Gastroesophageal sphincter (tissue), 4 donors: ENCODE results near the gene RELT. TPM values are rescaled to one million over a fixed set of nuclear protein-coding genes. Genes with fewer than 3 reads are reported as not detected.

Experiments used
- ATAC-seq: fragments of 150-250 bp; one replicate; pipeline ENCODE4 v1.9.1; 2016; ENCODE audit warnings: mild to moderate bottlenecking, moderate library complexity
- H3K27ac ChIP-seq, 4 donors: fragments of 200-600 bp; sonication (generic) in 3 of 4; 1 replicate in 3 of 4; 2 replicates in 1 of 4; pipeline ENCODE4 v1.5.1; 2016 to 2019
- H3K27me3 ChIP-seq: fragments of 200-600 bp; sonication (generic); one replicate; pipeline ENCODE4 v1.5.1; 2019
- H3K36me3 ChIP-seq, 2 donors: fragments of 200-600 bp; sonication (generic); one replicate each; pipeline ENCODE4 v1.5.1; 2019; ENCODE audit warnings: control low read depth in 1 of 2
- H3K4me1 ChIP-seq, 3 donors: fragments of 200-600 bp; sonication (generic); 1 replicate in 2 of 3; 2 replicates in 1 of 3; pipeline ENCODE4 v1.5.1; 2016 to 2019; ENCODE audit warnings: control low read depth in 2 of 3
- H3K4me3 ChIP-seq, 2 donors: fragments of 200-600 bp; sonication (generic); one replicate each; pipeline ENCODE4 v1.5.1; 2019; ENCODE audit warnings: mild to moderate bottlenecking in 1 of 2, moderate library complexity in 1 of 2
- H3K9me3 ChIP-seq, 3 donors: fragments of 200-600 bp; sonication (generic); one replicate each; pipeline ENCODE4 v1.5.1; 2017 to 2019; ENCODE audit warnings: control low read depth in 2 of 3
- EP300 ChIP-seq: sonication (generic); formaldehyde crosslinking; IDR thresholded peaks from one replicate; pipeline ENCODE4 v1.6.1; 2017; ENCODE audit warnings: antibody characterized with exemption, mild to moderate bottlenecking
- POLR2A ChIP-seq, 2 donors: fragments of 450-650 bp; IDR thresholded peaks; one replicate each; pipeline ENCODE4 v1.6.1; 2017; ENCODE audit warnings: antibody characterized with exemption in 2 of 2, mild to moderate bottlenecking in 2 of 2, moderate library complexity in 1 of 2
- POLR2AphosphoS5 ChIP-seq: sonication (generic); formaldehyde crosslinking; IDR thresholded peaks from one replicate; pipeline ENCODE4 v1.6.1; 2017; ENCODE audit warnings: antibody characterized with exemption
- WGBS, 2 donors: methylation state at CpG; one replicate each; pipeline ENCODE4 v1.1.5; 2018; ENCODE audit warnings: low coverage in 1 of 2; 5-methylcytosine and 5-hydroxymethylcytosine counted together
- total RNA-seq, 4 donors: library from RNA; depleted of rRNA; stranded (reverse); fragments of >200 nt; gene quantifications; one replicate each; pipeline ENCODE4 v1.1.0, GENCODE V29; 2016
- TF ChIP-seq, protein P1 (sequence below), 4 experiments: fragments of 200-600 bp in 2 of 4; fragments of 450-650 bp in 2 of 4; sonication (generic) in 1 of 4; IDR thresholded peaks; one replicate each; pipeline ENCODE4 v1.5.1; 2017 to 2019; ENCODE audit warnings: antibody characterized with exemption in 4 of 4, mild to moderate bottlenecking in 2 of 4, moderate library complexity in 2 of 4

The RELT gene
- total RNA-seq = 1 to 10 TPM; 2.3 to 5.7 (median 3.5) TPM

DNA sequence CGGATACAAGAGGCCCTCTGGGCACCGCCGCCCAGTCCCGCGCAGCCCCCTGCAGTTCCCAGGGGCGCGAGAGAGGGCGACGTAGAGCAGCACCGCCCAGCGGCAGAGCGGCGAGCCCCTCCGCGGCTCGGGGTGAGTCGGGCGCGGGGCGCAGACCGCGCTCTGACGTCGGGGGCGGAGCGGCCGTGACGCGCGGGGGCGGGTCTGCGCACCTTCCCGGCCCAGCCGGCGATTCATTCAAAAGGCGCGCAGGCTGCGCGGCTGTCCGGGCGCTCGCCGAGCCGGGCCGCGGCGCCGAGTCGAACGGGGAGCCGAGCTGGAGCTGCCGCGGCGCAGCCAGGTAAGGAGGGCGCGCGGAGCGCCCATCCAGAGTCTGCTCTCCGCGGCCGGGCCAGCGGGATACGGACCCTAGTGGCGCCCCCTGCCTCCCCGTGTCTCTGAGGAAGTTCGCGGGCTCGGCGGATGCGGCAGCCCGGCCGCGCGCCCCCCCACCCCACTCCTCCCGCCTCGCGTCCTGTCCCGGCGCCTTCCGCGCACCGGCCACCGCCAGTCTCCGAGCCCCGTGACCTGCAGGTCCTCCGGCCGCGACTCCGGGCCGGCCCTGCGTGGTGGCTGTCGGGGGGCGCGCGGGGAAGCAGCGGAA is at the start of gene RELT:
Gene RELT, plus strand, starts transcription at position 240 of the 643 bp plus-strand sequence. CDS start 12,738 bp downstream, outside the sequence.
- Histone ChIP-seq H3K9me3 (no peaks in the 10 kb centered on the region), H3K27ac (peak within 1 kb of the TSS; percentile 19 to 89 (median 81)), H3K27me3 (no peaks in the 10 kb centered on the region), H3K36me3 (no peaks in the 10 kb centered on the region), H3K4me3 (peak within 1 kb of the TSS; percentile 37 to 77), H3K4me1 (peaks cover 0 to 44% (median 0%) of the 10 kb centered on the region in 3 donors)
- TF ChIP-seq POLR2AphosphoS5 (peak; percentile 62), POLR2A (IDR thresholded peaks at IDR 0.05) (peak; percentile 68 to 87), EP300 (no peak)
- TF ChIP-seq, protein P1, sequence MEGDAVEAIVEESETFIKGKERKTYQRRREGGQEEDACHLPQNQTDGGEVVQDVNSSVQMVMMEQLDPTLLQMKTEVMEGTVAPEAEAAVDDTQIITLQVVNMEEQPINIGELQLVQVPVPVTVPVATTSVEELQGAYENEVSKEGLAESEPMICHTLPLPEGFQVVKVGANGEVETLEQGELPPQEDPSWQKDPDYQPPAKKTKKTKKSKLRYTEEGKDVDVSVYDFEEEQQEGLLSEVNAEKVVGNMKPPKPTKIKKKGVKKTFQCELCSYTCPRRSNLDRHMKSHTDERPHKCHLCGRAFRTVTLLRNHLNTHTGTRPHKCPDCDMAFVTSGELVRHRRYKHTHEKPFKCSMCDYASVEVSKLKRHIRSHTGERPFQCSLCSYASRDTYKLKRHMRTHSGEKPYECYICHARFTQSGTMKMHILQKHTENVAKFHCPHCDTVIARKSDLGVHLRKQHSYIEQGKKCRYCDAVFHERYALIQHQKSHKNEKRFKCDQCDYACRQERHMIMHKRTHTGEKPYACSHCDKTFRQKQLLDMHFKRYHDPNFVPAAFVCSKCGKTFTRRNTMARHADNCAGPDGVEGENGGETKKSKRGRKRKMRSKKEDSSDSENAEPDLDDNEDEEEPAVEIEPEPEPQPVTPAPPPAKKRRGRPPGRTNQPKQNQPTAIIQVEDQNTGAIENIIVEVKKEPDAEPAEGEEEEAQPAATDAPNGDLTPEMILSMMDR (IDR thresholded peaks at IDR 0.05) = peak in 3 of 4 experiments; percentile 95 to 97 (median 96)
- no CpG with 5 or more reads among the region's 96 CpGs for WGBS, 2 donors
- ATAC-seq = peak; percentile 94

DNA sequence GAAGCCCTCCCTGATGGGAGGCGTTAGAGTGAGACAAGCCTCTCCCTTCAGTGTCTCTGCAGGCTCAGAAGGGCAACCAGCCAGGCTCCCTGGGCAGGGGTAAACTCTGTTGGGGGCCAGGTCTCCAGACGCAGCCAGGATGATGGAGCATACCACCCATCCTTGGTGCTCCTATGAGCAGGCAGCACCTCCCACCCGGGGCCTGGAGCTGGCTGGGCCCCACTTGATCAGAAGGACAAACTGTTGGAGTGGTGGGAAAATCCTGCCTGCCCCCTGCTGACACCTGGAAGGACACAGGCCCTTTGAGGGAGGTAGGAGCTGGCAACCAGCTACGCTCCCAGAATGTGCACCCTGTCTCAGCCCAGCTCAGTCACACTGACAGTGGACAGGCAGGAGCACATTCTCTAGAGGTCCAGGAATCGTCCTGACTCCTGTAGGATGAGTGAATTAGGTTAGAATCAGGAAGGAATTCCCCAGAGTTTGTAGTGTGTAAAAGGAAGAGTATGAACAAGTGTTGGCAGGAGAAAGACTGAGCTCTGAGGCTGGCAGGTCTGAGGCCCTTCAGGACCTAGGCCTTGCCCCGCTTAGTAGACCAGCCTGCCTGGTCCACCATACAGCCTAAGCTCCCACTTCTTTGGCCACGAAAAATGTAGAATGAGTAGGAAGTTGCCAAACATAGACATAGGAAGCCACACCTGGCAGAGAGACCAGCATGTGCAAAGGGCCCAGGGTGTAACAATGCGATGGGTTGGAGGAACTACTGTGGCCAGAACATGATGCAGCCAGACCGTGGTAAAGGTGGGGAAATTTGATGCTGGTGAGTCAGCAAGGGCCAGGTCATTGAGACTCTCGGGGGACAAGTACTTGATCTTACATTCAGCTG is 49.0 kb upstream of the RELT start:
- peak overlapping the region; percentile 2 to 99 (median 94) for H3K27ac ChIP-seq
- no peaks in the 10 kb centered on the region for H3K27me3 ChIP-seq
- no peak for ATAC-seq
- no peak overlapping the region for H3K4me3 ChIP-seq
- TF ChIP-seq POLR2AphosphoS5 (no peak), POLR2A (IDR thresholded peaks at IDR 0.05) (no peak), EP300 (no peak)
- TF ChIP-seq, protein P1 (IDR thresholded peaks at IDR 0.05) = no peak
- H3K9me3 ChIP-seq = no peaks in the 10 kb centered on the region
- 44 to 47% methylated on average over 3 to 6 of the region's 10 CpGs for WGBS, 2 donors
- no peaks in the 10 kb centered on the region for H3K36me3 ChIP-seq
- peaks cover 25 to 98% (median 72%) of the 10 kb centered on the region in 3 donors for H3K4me1 ChIP-seq

- H3K27me3 ChIP-seq = no peaks in the 10 kb centered on the region
- no peaks in the 10 kb centered on the region for H3K9me3 ChIP-seq
- no peak overlapping the region for H3K4me3 ChIP-seq
- no peak for ATAC-seq
- TF ChIP-seq EP300 (no peak), POLR2AphosphoS5 (no peak)
- 61 to 70% methylated on average over 1 to 3 of the region's 4 CpGs for WGBS, 2 donors
- H3K36me3 ChIP-seq = no peaks in the 10 kb centered on the region
- peak overlapping the region in 3 of 4 donors; percentile 89 to 99 (median 99) for H3K27ac ChIP-seq
- peaks cover 22 to 98% (median 72%) of the 10 kb centered on the region in 3 donors for H3K4me1 ChIP-seq
Observed at GRCh38 chr11:73327812-73328364, 48.3 kb upstream of the RELT start.

DNA sequence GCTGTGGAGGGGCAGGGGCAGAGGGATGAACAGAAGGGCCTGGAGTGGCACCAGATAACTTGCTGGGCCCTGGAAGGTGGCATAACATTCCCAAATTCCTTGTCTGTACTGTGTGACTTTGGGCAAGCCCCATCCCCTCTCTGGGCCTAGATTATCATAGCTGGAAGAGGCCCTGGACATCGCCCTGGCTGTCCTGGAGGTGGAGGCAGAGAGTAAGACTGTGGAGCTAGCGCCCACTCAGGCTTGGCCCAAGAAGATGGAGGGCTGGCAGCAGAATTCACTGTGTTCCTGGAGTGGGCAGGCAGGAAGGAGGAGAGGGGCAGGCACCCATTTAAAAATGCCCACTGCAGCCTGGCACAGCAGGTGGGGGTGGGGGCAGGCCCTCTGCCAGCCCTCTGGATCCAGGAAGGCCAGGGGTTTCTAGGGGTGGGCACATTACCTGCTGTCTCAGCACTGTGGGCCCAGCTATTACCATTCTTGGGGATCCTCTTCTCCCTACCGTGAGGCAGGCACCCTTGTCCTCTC is 45.6 kb upstream of the RELT start:
- no peaks in the 10 kb centered on the region for H3K27me3 ChIP-seq
- no peak for TF ChIP-seq EP300
- TF ChIP-seq, protein P1 (IDR thresholded peaks at IDR 0.05) = peak in 3 of 4 experiments; percentile 38 to 57 (median 49)
- 20% methylated on average over 1 of the region's 3 CpGs; no CpG with 5 or more reads in 1 of the 2 donors for WGBS, 2 donors
- H3K27ac ChIP-seq = peak overlapping the region; percentile 2 to 85 (median 76)
- H3K4me1 ChIP-seq = peaks cover 28 to 98% (median 72%) of the 10 kb centered on the region in 3 donors
- H3K36me3 ChIP-seq = no peaks in the 10 kb centered on the region
- H3K9me3 ChIP-seq = no peaks in the 10 kb centered on the region
- no peak for ATAC-seq
- H3K4me3 ChIP-seq = no peak overlapping the region
